ENCODE results near the gene CD33.

GRCh38 chr19:51195316-51195586 lies 29.6 kb upstream of the CD33 start:
- TF ChIP-seq CTCF (conservative IDR thresholded peaks at IDR 0.05; ENCODE audit: low read depth, low read length) = no peak
- TF ChIP-seq EZH2 (IDR thresholded peaks at IDR 0.05; ENCODE audit: borderline replicate concordance, low read depth, low read length, poor library complexity, severe bottlenecking) = no peak

All from A673 (cell line).